DND-41 (cell line): ENCODE results near the gene COL19A1.

ENCODE experiments used
- ATAC-seq: fragments of 200-7000 bp; cut with Tn5 transposase; 3 replicates; pipeline ENCODE4 v1.9.1; 2021; ENCODE audit warnings: low read depth; ENCODE audit not compliant: insufficient read depth
- DNase-seq: peaks from one replicate; pipeline ENCODE4 v3.0.0-alpha.2; 2020
- H2AFZ ChIP-seq: 2 replicates; pipeline ENCODE4 v1.6.0; 2012; ENCODE audit warnings: low read depth, low read length
- H3K27ac ChIP-seq: 2 replicates; pipeline ENCODE4 v1.5.1; 2012; ENCODE audit warnings: low read length, inconsistent platforms
- H3K27me3 ChIP-seq: fragments of 200-600 bp; sonication (generic); 2 replicates; pipeline ENCODE4 v1.6.0; 2012; ENCODE audit warnings: low read length, mild to moderate bottlenecking, inconsistent platforms; ENCODE audit not compliant: insufficient read depth, poor library complexity
- H3K36me3 ChIP-seq: 2 replicates; pipeline ENCODE4 v1.5.1; 2012; ENCODE audit warnings: low read length, inconsistent platforms; ENCODE audit not compliant: insufficient read depth
- H3K4me1 ChIP-seq: 2 replicates; pipeline ENCODE4 v1.5.1; 2012; ENCODE audit warnings: mild to moderate bottlenecking, low read length; ENCODE audit not compliant: insufficient read depth
- H3K4me2 ChIP-seq: 2 replicates; pipeline ENCODE4 v1.6.0; 2012; ENCODE audit warnings: mild to moderate bottlenecking, moderate library complexity, low read length, inconsistent platforms; ENCODE audit not compliant: insufficient read depth
- H3K4me3 ChIP-seq, 2 experiments: fragments of 200-600 bp in 1 of 2; shearing (Covaris generic) in 1 of 2; 2 replicates each; pipeline ENCODE4 v1.5.1; 2012 to 2016; ENCODE audit warnings: inconsistent platforms in 2 of 2, low read length in 2 of 2, mild to moderate bottlenecking in 2 of 2, low read depth in 1 of 2, moderate library complexity in 1 of 2
- H3K79me2 ChIP-seq: 2 replicates; pipeline ENCODE4 v1.6.0; 2012; ENCODE audit warnings: low read length, inconsistent platforms; ENCODE audit not compliant: insufficient read depth
- H3K9ac ChIP-seq: 2 replicates; pipeline ENCODE4 v1.6.0; 2012; ENCODE audit warnings: low read depth, mild to moderate bottlenecking, inconsistent platforms, low read length, moderate library complexity
- H3K9me3 ChIP-seq: 2 replicates; pipeline ENCODE4 v1.5.1; 2012; ENCODE audit warnings: low read length, moderate library complexity, mild to moderate bottlenecking, inconsistent platforms; ENCODE audit not compliant: insufficient read depth, severe bottlenecking
- H4K20me1 ChIP-seq: 2 replicates; pipeline ENCODE4 v1.6.0; 2012; ENCODE audit warnings: low read length; ENCODE audit not compliant: insufficient read depth
- CTCF ChIP-seq: IDR thresholded peaks from 2 replicates; pipeline ENCODE4 v1.5.1; 2012; ENCODE audit warnings: borderline replicate concordance, low read length, moderate library complexity, mild to moderate bottlenecking; ENCODE audit not compliant: poor library complexity, severe bottlenecking; ENCODE audit errors: extremely low read depth
- EZH2 ChIP-seq: IDR thresholded peaks from 3 replicates; pipeline ENCODE4 v1.6.1; 2012; ENCODE audit warnings: borderline replicate concordance, low read depth, mild to moderate bottlenecking, moderate library complexity, low read length, inconsistent platforms; ENCODE audit not compliant: severe bottlenecking

COL19A1 gene

GRCh38 chr6:69861986-69862385 lies 4.4 kb upstream of the COL19A1 start:
- H2AFZ ChIP-seq, result no peak overlapping the region
- TF ChIP-seq EZH2 (no peak), CTCF (no peak)
- no peak for DNase-seq

DNA sequence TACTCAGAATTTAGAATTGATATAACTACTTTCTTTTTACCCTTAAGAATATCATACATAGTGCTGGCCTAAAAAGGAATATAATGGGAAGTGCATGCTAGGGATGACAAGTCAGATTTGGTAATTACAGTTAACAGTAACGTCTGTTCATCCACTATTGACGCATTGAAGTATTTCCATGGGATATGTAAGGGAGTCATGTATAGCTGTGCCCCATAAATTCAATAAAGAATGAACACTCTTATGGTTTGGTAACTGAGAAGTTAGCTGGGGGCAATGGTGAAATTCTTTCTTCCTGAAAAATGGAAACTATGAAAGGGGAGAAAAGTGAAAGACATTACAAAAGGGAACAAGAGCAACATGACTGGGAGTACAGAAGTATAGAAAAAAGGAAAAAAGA lies 2.6 kb upstream of the COL19A1 start:
- no peak for ATAC-seq

More at GRCh38 chr6:69861986-69862385, 4.4 kb upstream of the COL19A1 start:
- Histone ChIP-seq H3K9ac (no peak overlapping the region), H3K27ac (no peak overlapping the region), H3K4me2 (no peak overlapping the region), H3K9me3 (no peaks in the 10 kb centered on the region), H3K36me3 (no peaks in the 10 kb centered on the region), H3K4me3 (no peak overlapping the region), H3K79me2 (no peaks in the 10 kb centered on the region), H3K27me3 (no peaks in the 10 kb centered on the region), H3K4me1 (no peaks in the 10 kb centered on the region), H4K20me1 (no peaks in the 10 kb centered on the region)
- no peak for ATAC-seq

DNA sequence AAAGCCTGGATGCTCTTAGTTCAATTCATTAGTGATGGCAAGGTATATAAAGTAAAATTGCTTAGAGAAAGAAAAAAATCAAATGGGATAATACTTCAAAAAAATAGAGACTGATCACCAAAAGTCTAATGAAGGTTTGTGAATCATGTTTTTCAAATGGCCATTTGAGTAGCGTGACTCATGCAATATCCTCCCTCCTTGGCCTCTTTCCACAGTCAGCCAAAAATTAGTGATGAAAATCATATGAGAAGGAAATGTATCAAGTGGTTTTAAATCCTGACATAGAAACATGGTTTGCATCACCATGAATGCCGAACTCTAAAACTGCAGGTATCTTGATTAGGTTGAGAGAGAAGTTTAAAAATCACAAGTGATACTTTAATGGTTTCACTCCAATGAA lies 1.2 kb upstream of the COL19A1 start:
- H2AFZ ChIP-seq, result no peak overlapping the region
- H3K27me3 ChIP-seq, result no peaks in the 10 kb centered on the region
- no peak for ATAC-seq
- no peak for TF ChIP-seq EZH2
- TF ChIP-seq CTCF, result no peak
- no peaks in the 10 kb centered on the region for H4K20me1 ChIP-seq
- H3K36me3 ChIP-seq, result no peaks in the 10 kb centered on the region
- no peaks in the 10 kb centered on the region for H3K4me1 ChIP-seq
- H3K4me2 ChIP-seq, result no peak overlapping the region
- no peaks in the 10 kb centered on the region for H3K9me3 ChIP-seq
- no peak overlapping the region for H3K4me3 ChIP-seq
- H3K9ac ChIP-seq, result no peak overlapping the region
- DNase-seq, result no peak
- no peaks in the 10 kb centered on the region for H3K79me2 ChIP-seq
- H3K27ac ChIP-seq, result no peak overlapping the region

More for the DNA sequence above, 2.6 kb upstream of the COL19A1 start:
- Histone ChIP-seq H3K4me1 (no peaks in the 10 kb centered on the region), H3K27ac (no peak overlapping the region), H3K4me2 (no peak overlapping the region), H3K9ac (no peak overlapping the region), H3K9me3 (no peaks in the 10 kb centered on the region), H2AFZ (no peak overlapping the region), H3K79me2 (no peaks in the 10 kb centered on the region), H3K4me3 (no peak overlapping the region), H4K20me1 (no peaks in the 10 kb centered on the region), H3K36me3 (no peaks in the 10 kb centered on the region), H3K27me3 (no peaks in the 10 kb centered on the region)
- TF ChIP-seq CTCF (no peak), EZH2 (no peak)
- no peak for DNase-seq
